GM18505 (cell line): ENCODE results near the gene NANOS2.

Source experiments
- ATAC-seq: cut with Tn5 transposase; IDR thresholded peaks from one replicate; pipeline ENCODE4 v1.9.1; 2021; ENCODE audit not compliant: unreplicated experiment
- POLR2A ChIP-seq: IDR thresholded peaks from 4 replicates; pipeline ENCODE4 v1.6.1; 2011; ENCODE audit warnings: borderline replicate concordance; ENCODE audit not compliant: insufficient read depth, insufficient read length; ENCODE audit errors: extremely low read depth

Gene NANOS2

GRCh38 chr19:45895519-45895972 lies 19.0 kb downstream of the NANOS2 start:
- no peak for ATAC-seq
- TF ChIP-seq POLR2A, result no peak

GRCh38 chr19:45890877-45891276 lies 23.7 kb downstream of the NANOS2 start:
- no peak for ATAC-seq
- no peak for TF ChIP-seq POLR2A

- no peak for TF ChIP-seq POLR2A
- no peak for ATAC-seq
These were observed 25.2 kb downstream of the NANOS2 start for GRCh38 chr19:45889210-45889885.

GRCh38 chr19:45887200-45887710 lies 27.3 kb downstream of the NANOS2 start:
- ATAC-seq, result no peak
- no peak for TF ChIP-seq POLR2A

- peak; percentile 55 for TF ChIP-seq POLR2A
These were observed 28.0 kb downstream of the NANOS2 start for GRCh38 chr19:45886427-45887199.

GRCh38 chr19:45885556-45886426 lies 28.8 kb downstream of the NANOS2 start, which contains the start of gene IRF2BP1:
Gene IRF2BP1, minus strand, starts transcription at chr19:45886141. Its CDS starts 367 bp downstream, at chr19:45885774.
- peak; percentile 47 for ATAC-seq
- TF ChIP-seq POLR2A, result peak; percentile 49

More at GRCh38 chr19:45886427-45887199, 28.0 kb downstream of the NANOS2 start:
- ATAC-seq, result peak; percentile 49

GRCh38 chr19:45884682-45885555 lies 29.7 kb downstream of the NANOS2 start:
- peak; percentile 2 for ATAC-seq
- TF ChIP-seq POLR2A, result no peak

GRCh38 chr19:45883881-45884681 lies 30.5 kb downstream of the NANOS2 start:
- no peak for TF ChIP-seq POLR2A
- ATAC-seq, result no peak

- TF ChIP-seq POLR2A, result no peak
- no peak for ATAC-seq
These were observed 31.0 kb downstream of the NANOS2 start for GRCh38 chr19:45883586-45883880.

- ATAC-seq, result no peak
- peak; percentile 84 for TF ChIP-seq POLR2A
These were observed 31.7 kb downstream of the NANOS2 start for GRCh38 chr19:45882652-45883585.
